ENCODE results near the gene PDE4D. TPM values are rescaled to one million over a fixed set of nuclear protein-coding genes. Genes with fewer than 3 reads are reported as not detected.

PDE4D gene
- total and polyA plus RNA-seq, 2 donors (not counting 3 experiments of a cell fraction or from before 2014, with no cell fraction given): 34.5 to 51.2 TPM

DNA sequence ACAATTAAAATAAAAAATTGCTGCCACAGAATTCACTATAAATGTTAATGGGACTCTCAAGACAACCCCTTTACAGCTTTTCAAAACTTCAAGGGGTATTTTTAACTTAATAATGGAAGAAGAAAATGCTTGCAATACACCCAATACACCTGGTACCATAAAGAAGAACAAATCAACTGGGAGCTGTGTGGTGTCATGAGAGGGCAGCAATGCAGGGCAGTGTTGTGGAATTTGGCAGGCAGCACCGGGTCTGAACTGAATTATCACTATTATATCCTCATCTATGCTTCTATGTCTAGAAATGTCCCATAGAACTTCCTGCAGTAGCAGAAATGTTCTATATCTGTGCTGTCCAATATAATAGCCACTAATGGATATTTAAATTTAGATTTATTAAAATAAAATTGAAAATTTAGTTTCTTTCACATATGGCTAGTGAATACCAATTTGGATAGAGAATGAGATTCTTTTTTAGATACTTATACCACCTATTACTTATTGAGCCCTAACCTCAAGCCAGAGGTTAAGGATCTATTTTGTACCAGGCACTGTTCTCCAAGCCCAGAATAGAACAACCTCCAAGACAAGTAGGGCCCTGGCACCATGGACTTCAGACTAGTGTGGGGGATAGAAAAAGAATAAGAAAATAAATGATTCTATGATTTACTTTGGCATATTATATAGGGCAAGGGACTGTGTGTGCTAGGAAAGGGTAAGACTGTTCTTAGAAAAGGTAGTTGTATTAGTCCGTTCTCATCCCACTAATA lies 265.3 kb downstream of the PDE4D start:
- ChIA-PET CTCF (no interaction called here), POLR2A (no interaction called here)
- H3K4me2 ChIP-seq (ENCODE audit: insufficient read depth, low read length): no peak overlapping the region
- no peaks in the 10 kb centered on the region for H3K36me3 ChIP-seq (ENCODE audit: control insufficient read depth in 2 of 2, extremely low read depth in 1 of 2, insufficient read depth in 2 of 2, low read length in 2 of 2)
- H2AFZ ChIP-seq (ENCODE audit: low read depth, low read length): no peak overlapping the region
- FAIRE-seq (peak; percentile 46), DNase-seq (ENCODE audit: low read depth, low spot score) (no peak)
- no peaks in the 10 kb centered on the region for H3K27me3 ChIP-seq (ENCODE audit: control insufficient read depth in 2 of 2, insufficient read depth in 2 of 2, low read length in 2 of 2)
- H3K4me1 ChIP-seq (ENCODE audit: control insufficient read depth, extremely low read depth, insufficient read depth, low read length): no peaks in the 10 kb centered on the region
- H3K27ac ChIP-seq (ENCODE audit: insufficient read depth, low read depth, low read length): no peak overlapping the region
- TF ChIP-seq FOS (IDR thresholded peaks at IDR 0.05; ENCODE audit: borderline replicate concordance, insufficient read depth, low read length) (no peak), GATA2 (IDR thresholded peaks at IDR 0.05; ENCODE audit: insufficient read depth, insufficient read length, low read depth, low read length) (no peak)
- dilution Hi-C loops (cut with MboI; ENCODE audit: extremely low pct_ligation_motif_present, low sequenced_read_pairs) (no loop called here), intact Hi-C loops (cut with micrococcal nuclease) (no loop called here)
- BruUV-seq (replicated peaks): no TSS peak
- no peaks in the 10 kb centered on the region for H4K20me1 ChIP-seq (replicated peaks; ENCODE audit: control insufficient read depth, extremely low read depth, insufficient read depth, low read length)
- no peak overlapping the region for H3K9ac ChIP-seq (replicated peaks; ENCODE audit: extremely low read depth, insufficient read depth, low read length)
- H3K79me2 ChIP-seq (ENCODE audit: control insufficient read depth, insufficient read depth, low read length): no peaks in the 10 kb centered on the region
- H3K9me1 ChIP-seq (replicated peaks; ENCODE audit: control insufficient read depth, extremely low read depth, insufficient read depth, low read length): no peaks in the 10 kb centered on the region
- H3K4me3 ChIP-seq (replicated peaks in 1 of 3; ENCODE audit: insufficient read depth in 1 of 3, low read depth in 1 of 3, low read length in 3 of 3): no peak overlapping the region
- no peaks in the 10 kb centered on the region for H3K9me3 ChIP-seq (replicated peaks; ENCODE audit: control insufficient read depth, insufficient read depth, low read length)

DNA sequence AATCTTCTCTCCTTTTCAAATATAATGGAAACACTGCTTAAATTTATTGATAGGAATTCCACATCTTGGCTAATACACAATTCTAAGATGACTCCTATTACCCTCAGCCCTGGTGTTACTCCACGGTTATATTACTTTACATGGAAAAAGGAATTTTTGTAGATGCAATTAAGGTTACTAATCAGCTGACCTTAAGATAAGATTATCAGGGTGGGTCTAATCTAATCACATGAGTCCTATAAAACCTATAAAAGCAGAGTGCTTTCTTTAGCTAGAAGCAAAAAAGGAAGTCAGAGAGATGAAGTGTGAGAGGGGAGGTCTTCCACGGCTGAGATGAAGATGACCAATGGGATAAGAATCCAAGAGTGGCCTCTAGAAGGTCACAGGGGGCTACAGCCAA lies 268.6 kb downstream of the PDE4D start:
- intact Hi-C loops (cut with micrococcal nuclease): no loop called here
- FAIRE-seq (no peak), DNase-seq (ENCODE audit: low read depth, low spot score) (no peak)
- Histone ChIP-seq H3K9me1 (replicated peaks; ENCODE audit: control insufficient read depth, extremely low read depth, insufficient read depth, low read length) (no peaks in the 10 kb centered on the region), H3K27me3 (ENCODE audit: control insufficient read depth in 2 of 2, insufficient read depth in 2 of 2, low read length in 2 of 2) (no peaks in the 10 kb centered on the region), H3K9me3 (replicated peaks; ENCODE audit: control insufficient read depth, insufficient read depth, low read length) (no peaks in the 10 kb centered on the region), H4K20me1 (replicated peaks; ENCODE audit: control insufficient read depth, extremely low read depth, insufficient read depth, low read length) (no peaks in the 10 kb centered on the region), H3K4me1 (ENCODE audit: control insufficient read depth, extremely low read depth, insufficient read depth, low read length) (no peaks in the 10 kb centered on the region), H3K4me2 (ENCODE audit: insufficient read depth, low read length) (no peak overlapping the region), H3K9ac (replicated peaks; ENCODE audit: extremely low read depth, insufficient read depth, low read length) (no peak overlapping the region), H3K79me2 (ENCODE audit: control insufficient read depth, insufficient read depth, low read length) (no peaks in the 10 kb centered on the region), H3K4me3 (replicated peaks in 1 of 3; ENCODE audit: insufficient read depth in 1 of 3, low read depth in 1 of 3, low read length in 3 of 3) (no peak overlapping the region), H2AFZ (ENCODE audit: low read depth, low read length) (no peak overlapping the region), H3K36me3 (ENCODE audit: control insufficient read depth in 2 of 2, extremely low read depth in 1 of 2, insufficient read depth in 2 of 2, low read length in 2 of 2) (no peaks in the 10 kb centered on the region), H3K27ac (ENCODE audit: insufficient read depth, low read depth, low read length) (no peak overlapping the region)
- dilution Hi-C loops (cut with MboI; ENCODE audit: extremely low pct_ligation_motif_present, low sequenced_read_pairs): no loop called here
- ChIA-PET POLR2A (no interaction called here), CTCF (no interaction called here)
- no TSS peak for BruUV-seq (replicated peaks)
- TF ChIP-seq FOS (IDR thresholded peaks at IDR 0.05; ENCODE audit: borderline replicate concordance, insufficient read depth, low read length): no peak
- TF ChIP-seq, protein P1, sequence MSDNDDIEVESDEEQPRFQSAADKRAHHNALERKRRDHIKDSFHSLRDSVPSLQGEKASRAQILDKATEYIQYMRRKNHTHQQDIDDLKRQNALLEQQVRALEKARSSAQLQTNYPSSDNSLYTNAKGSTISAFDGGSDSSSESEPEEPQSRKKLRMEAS (IDR thresholded peaks at IDR 0.05; ENCODE audit: insufficient read depth, insufficient read length): no peak
- no peak for TF ChIP-seq EZH2 (IDR thresholded peaks at IDR 0.05; ENCODE audit: borderline replicate concordance, low read depth, low read length, severe bottlenecking)
- no peak for TF ChIP-seq POLR2AphosphoS5 (IDR thresholded peaks at IDR 0.05; ENCODE audit: insufficient read depth, low read depth, low read length)
- TF ChIP-seq MYC (IDR thresholded peaks at IDR 0.05; ENCODE audit: low read depth, low read length): no peak
- TF ChIP-seq GATA2 (IDR thresholded peaks at IDR 0.05; ENCODE audit: insufficient read depth, insufficient read length, low read depth, low read length): no peak
- TF ChIP-seq, protein P2, sequence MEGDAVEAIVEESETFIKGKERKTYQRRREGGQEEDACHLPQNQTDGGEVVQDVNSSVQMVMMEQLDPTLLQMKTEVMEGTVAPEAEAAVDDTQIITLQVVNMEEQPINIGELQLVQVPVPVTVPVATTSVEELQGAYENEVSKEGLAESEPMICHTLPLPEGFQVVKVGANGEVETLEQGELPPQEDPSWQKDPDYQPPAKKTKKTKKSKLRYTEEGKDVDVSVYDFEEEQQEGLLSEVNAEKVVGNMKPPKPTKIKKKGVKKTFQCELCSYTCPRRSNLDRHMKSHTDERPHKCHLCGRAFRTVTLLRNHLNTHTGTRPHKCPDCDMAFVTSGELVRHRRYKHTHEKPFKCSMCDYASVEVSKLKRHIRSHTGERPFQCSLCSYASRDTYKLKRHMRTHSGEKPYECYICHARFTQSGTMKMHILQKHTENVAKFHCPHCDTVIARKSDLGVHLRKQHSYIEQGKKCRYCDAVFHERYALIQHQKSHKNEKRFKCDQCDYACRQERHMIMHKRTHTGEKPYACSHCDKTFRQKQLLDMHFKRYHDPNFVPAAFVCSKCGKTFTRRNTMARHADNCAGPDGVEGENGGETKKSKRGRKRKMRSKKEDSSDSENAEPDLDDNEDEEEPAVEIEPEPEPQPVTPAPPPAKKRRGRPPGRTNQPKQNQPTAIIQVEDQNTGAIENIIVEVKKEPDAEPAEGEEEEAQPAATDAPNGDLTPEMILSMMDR (IDR thresholded peaks at IDR 0.05; ENCODE audit: extremely low read depth in 1 of 2, insufficient read depth in 1 of 2, low read depth in 1 of 2, low read length in 2 of 2): no peak
- no peak for TF ChIP-seq POLR2A (IDR thresholded peaks at IDR 0.05; ENCODE audit: low read depth, low read length)
- no peak for TF ChIP-seq JUN (IDR thresholded peaks at IDR 0.05; ENCODE audit: borderline replicate concordance, insufficient read depth, insufficient read length, low read depth)

Data from endothelial cell of umbilical vein (primary cell).